A549 (cell line): ENCODE data around the gene ALPI. TPM values are rescaled to one million over a fixed set of nuclear protein-coding genes. Genes with fewer than 3 reads are reported as not detected.

Source experiments
- ATAC-seq, 2 experiments: fragments of 200-7000 bp in 1 of 2; fragments of >200 bp in 1 of 2; cut with Nextera tagmentation in 1 of 2; cut with Tn5 transposase in 1 of 2; 3 replicates each; pipeline versions ENCODE4 v1.8.0 to v1.9.1; 2018 to 2020; ENCODE audit warnings: mild to moderate bottlenecking in 1 of 2, moderate library complexity in 1 of 2
- CTCF ChIA-PET: fragments of 300-600 bp; sonication (Branson Sonifier 250); formaldehyde crosslinking; extraction: SDS; loops from one replicate; lab custom pipeline; 2021; ENCODE audit warnings: antibody characterized with exemption, inconsistent platforms; lab: Yijun Ruan, JAX
- POLR2A ChIA-PET: fragments of 350-600 bp; formaldehyde crosslinking; extraction: SDS; loops from one replicate; lab custom pipeline; 2021; ENCODE audit warnings: antibody characterized with exemption, inconsistent platforms; lab: Yijun Ruan, JAX
- DNase-seq, 2 experiments: peaks; one replicate each; pipeline versions ENCODE4 v3.0.0 to v3.0.0-alpha.2; 2011 to 2016; ENCODE audit warnings: low read depth in 1 of 2, low spot score in 1 of 2
- FAIRE-seq: peaks from 2 replicates; lab custom pipeline; 2011; peaks lifted over from hg19 to GRCh38; lab: Jason Lieb, UNC
- H3K27ac ChIP-seq, 2 experiments: fragments of >200 bp; sonication (Bioruptor Twin); formaldehyde crosslinking; 3 replicates each; pipeline ENCODE4 v1.5.1; 2016 to 2017
- H3K4me1 ChIP-seq: fragments of >200 bp; sonication (Bioruptor Twin); formaldehyde crosslinking; 3 replicates; pipeline ENCODE4 v1.6.1; 2016
- H3K4me2 ChIP-seq: fragments of >200 bp; sonication (Bioruptor Twin); formaldehyde crosslinking; 3 replicates; pipeline ENCODE4 v1.6.1; 2016
- H3K4me3 ChIP-seq: fragments of >200 bp; sonication (Bioruptor Twin); formaldehyde crosslinking; 3 replicates; pipeline ENCODE4 v1.5.1; 2016
- H3K9me3 ChIP-seq: fragments of >200 bp; sonication (Bioruptor Twin); formaldehyde crosslinking; 3 replicates; pipeline ENCODE4 v1.6.1; 2016
- BHLHE40 ChIP-seq: IDR thresholded peaks from 2 replicates; pipeline ENCODE4 v1.6.1; 2012; ENCODE audit warnings: low read depth, low read length, inconsistent platforms
- CBX2 ChIP-seq: fragments of 200-600 bp; sonication (generic); IDR thresholded peaks from 2 replicates; pipeline ENCODE4 v1.6.1; 2016; ENCODE audit warnings: low read depth, mild to moderate bottlenecking, borderline replicate concordance
- CBX8 ChIP-seq: fragments of 200-600 bp; sonication (generic); IDR thresholded peaks from 2 replicates; pipeline ENCODE4 v1.6.1; 2016
- CEBPB ChIP-seq, 2 experiments: fragments of >200 bp in 1 of 2; sonication (Bioruptor Twin) in 1 of 2; formaldehyde crosslinking in 1 of 2; IDR thresholded peaks; 2 replicates each; pipeline ENCODE4 v1.6.1; 2012 to 2016
- CHD4 ChIP-seq: fragments of 200-600 bp; sonication (generic); IDR thresholded peaks from 2 replicates; pipeline ENCODE4 v1.6.1; 2016; ENCODE audit warnings: antibody characterized with exemption, mild to moderate bottlenecking, borderline replicate concordance
- CTCF ChIP-seq: fragments of >200 bp; sonication (Bioruptor Twin); formaldehyde crosslinking; IDR thresholded peaks from 3 replicates; pipeline ENCODE4 v1.5.1; 2016
- ELK1 ChIP-seq: fragments of 150-350 bp; IDR thresholded peaks from 2 replicates; pipeline ENCODE4 v1.6.1; 2014; ENCODE audit warnings: low read depth, mild to moderate bottlenecking, low read length
- EP300 ChIP-seq, 2 experiments: fragments of >200 bp; sonication (Bioruptor Twin); formaldehyde crosslinking; IDR thresholded peaks; 2 replicates in 1 of 2; 3 replicates in 1 of 2; pipeline ENCODE4 v1.6.1; 2016 to 2017
- ESRRA ChIP-seq: fragments of 150-350 bp; IDR thresholded peaks from 2 replicates; pipeline ENCODE4 v1.6.1; 2014; ENCODE audit warnings: mild to moderate bottlenecking, low read length, borderline replicate concordance
- FOSB ChIP-seq: fragments of 250-450 bp; sonication (Bioruptor Pico); IDR thresholded peaks from 2 replicates; pipeline ENCODE4 v1.5.0; 2020; ENCODE audit warnings: mild to moderate bottlenecking, moderate library complexity
- GATA3 ChIP-seq: IDR thresholded peaks from 2 replicates; pipeline ENCODE4 v1.6.1; 2012; ENCODE audit warnings: borderline replicate concordance
- HES2 ChIP-seq: fragments of >200 bp; sonication (Bioruptor Twin); formaldehyde crosslinking; IDR thresholded peaks from 2 replicates; pipeline ENCODE4 v1.6.1; 2016
- HEYL ChIP-seq: fragments of 250-450 bp; sonication (Bioruptor Pico); IDR thresholded peaks from 2 replicates; pipeline ENCODE4 v1.8.0; 2021; ENCODE audit warnings: mild to moderate bottlenecking, moderate library complexity
- HOXA7 ChIP-seq: fragments of 250-450 bp; sonication (Bioruptor Pico); IDR thresholded peaks from 2 replicates; pipeline ENCODE4 v1.5.0; 2020; ENCODE audit warnings: mild to moderate bottlenecking, moderate library complexity
- HOXB13 ChIP-seq: fragments of 250-450 bp; sonication (Bioruptor Pico); IDR thresholded peaks from 2 replicates; pipeline ENCODE4 v1.5.0; 2020; ENCODE audit warnings: low read depth, mild to moderate bottlenecking, moderate library complexity
- HOXB5 ChIP-seq: fragments of 250-450 bp; sonication (Bioruptor Pico); IDR thresholded peaks from 2 replicates; pipeline ENCODE4 v1.5.0; 2020; ENCODE audit warnings: mild to moderate bottlenecking, moderate library complexity
- JUN ChIP-seq, 2 experiments: fragments of >200 bp; sonication (Bioruptor Twin); formaldehyde crosslinking; IDR thresholded peaks; 2 replicates in 1 of 2; 3 replicates in 1 of 2; pipeline ENCODE4 v1.6.1; 2016 to 2017
- MAX ChIP-seq: IDR thresholded peaks from 2 replicates; pipeline ENCODE4 v1.6.1; 2012
- MAZ ChIP-seq: fragments of 150-350 bp; IDR thresholded peaks from 2 replicates; pipeline ENCODE4 v1.6.1; 2014; ENCODE audit warnings: antibody characterized with exemption, low read depth, low read length, borderline replicate concordance
- NFE2L2 ChIP-seq: fragments of 150-350 bp; conservative IDR thresholded peaks from 2 replicates; pipeline ENCODE4 v1.6.1; 2014; ENCODE audit warnings: low read length
- NR3C1 ChIP-seq: fragments of >200 bp; sonication (Bioruptor Twin); formaldehyde crosslinking; IDR thresholded peaks from 3 replicates; pipeline ENCODE4 v1.6.1; 2017
- PBX3 ChIP-seq: IDR thresholded peaks from 2 replicates; pipeline ENCODE4 v1.6.1; 2012
- PHF8 ChIP-seq: fragments of 200-600 bp; sonication (generic); IDR thresholded peaks from 2 replicates; pipeline ENCODE4 v1.6.1; 2016; ENCODE audit warnings: low read depth, mild to moderate bottlenecking, antibody characterized with exemption, moderate library complexity, borderline replicate concordance
- RARB ChIP-seq: fragments of 250-450 bp; sonication (Bioruptor Pico); IDR thresholded peaks from 2 replicates; pipeline ENCODE4 v1.8.0; 2021; ENCODE audit warnings: mild to moderate bottlenecking, moderate library complexity
- RCOR1 ChIP-seq: fragments of 150-350 bp; IDR thresholded peaks from 2 replicates; pipeline ENCODE4 v1.6.1; 2014; ENCODE audit warnings: antibody characterized with exemption, low read length, low read depth
- REST ChIP-seq: fragments of 200-600 bp; sonication (generic); IDR thresholded peaks from 2 replicates; pipeline ENCODE4 v1.6.1; 2016; ENCODE audit warnings: antibody characterized with exemption, mild to moderate bottlenecking, moderate library complexity
- RNF2 ChIP-seq: fragments of 200-600 bp; sonication (generic); IDR thresholded peaks from 2 replicates; pipeline ENCODE4 v1.6.1; 2016; ENCODE audit warnings: low read depth, mild to moderate bottlenecking, antibody characterized with exemption, moderate library complexity, borderline replicate concordance
- SREBF2 ChIP-seq: fragments of 450-650 bp; IDR thresholded peaks from 2 replicates; pipeline ENCODE4 v1.6.1; 2014; ENCODE audit warnings: mild to moderate bottlenecking, moderate library complexity
- USF2 ChIP-seq: fragments of 450-650 bp; IDR thresholded peaks from 2 replicates; pipeline ENCODE4 v1.6.1; 2014; ENCODE audit warnings: antibody characterized with exemption
- ZC3H11A ChIP-seq: fragments of 450-650 bp; IDR thresholded peaks from 2 replicates; pipeline ENCODE4 v1.6.1; 2014; ENCODE audit warnings: antibody characterized with exemption, mild to moderate bottlenecking
- WGBS: methylation state at CpG from one replicate; pipeline ENCODE4 v1.1.6; 2017; ENCODE audit errors: missing lambda C conversion rate; 5-methylcytosine and 5-hydroxymethylcytosine counted together
- polyA plus RNA-seq, 4 experiments: library from polyadenylated mRNA; depleted of rRNA in 3 of 4; stranded (reverse); fragments of >200 nt; fragmentation: RNase III in 1 of 4; extraction: RNeasy Plus Mini Kit Qiagen cat#74134 plus additional on column Dnase treatment in 1 of 4; gene quantifications; 2 replicates in 3 of 4; 3 replicates in 1 of 4; pipeline ENCODE4 v1.2.3, GENCODE V29; 2011 to 2017

The ALPI gene
- polyA plus RNA-seq, 2 of the 4 experiments (the other 2 are of a cell fraction), result 0.05 TPM; not detected in 1

GRCh38 chr2:232494542-232494941 lies 38.6 kb downstream of the ALPI start:
- H3K9me3 ChIP-seq, result no peaks in the 10 kb centered on the region
- H3K27ac ChIP-seq, result no peak overlapping the region
- 90% methylated on average over 4 of the region's 5 CpGs for WGBS
- no peak overlapping the region for H3K4me3 ChIP-seq
- DNase-seq (no peak), FAIRE-seq (no peak), ATAC-seq (no peak)
- ChIA-PET POLR2A (no interaction called here), CTCF (interaction anchor here (1.0 to 1.1 kb wide), 2 partner anchors 30 to 47 kb away, joined by 3 read pairs; no protein-coding TSS in a partner anchor)
- H3K4me2 ChIP-seq, result no peak overlapping the region
- TF ChIP-seq ZC3H11A (no peak), RARB (no peak), BHLHE40 (no peak), USF2 (no peak), HEYL (CRISPR knock-in tag) (no peak), MAZ (no peak), RNF2 (no peak), ESRRA (no peak), SREBF2 (no peak), CHD4 (no peak), GATA3 (no peak), HOXB5 (CRISPR knock-in tag) (no peak), NFE2L2 (no peak), CBX8 (no peak), CTCF (no peak), NR3C1 (no peak), HES2 (no peak), PBX3 (no peak), PHF8 (no peak), EP300 (IDR thresholded peaks at IDR 0.05) (no peak)
- H3K4me1 ChIP-seq, result no peaks in the 10 kb centered on the region

- CTCF ChIA-PET, result interaction anchor here (1.0 to 1.1 kb wide), 2 partner anchors 29 to 48 kb away, joined by 3 read pairs; no protein-coding TSS in a partner anchor
- Histone ChIP-seq H3K9me3 (no peaks in the 10 kb centered on the region), H3K27ac (no peak overlapping the region), H3K4me3 (no peak overlapping the region), H3K4me1 (no peaks in the 10 kb centered on the region), H3K4me2 (no peak overlapping the region)
- 64% methylated on average over 7 of the region's 7 CpGs for WGBS
- DNase-seq, result no peak
- no peak for TF ChIP-seq JUN (IDR thresholded peaks at IDR 0.05)
- no peak for TF ChIP-seq HOXA7 (CRISPR knock-in tag)
- no peak for TF ChIP-seq ELK1
- TF ChIP-seq REST, result no peak
- TF ChIP-seq SREBF2, result no peak
- no peak for TF ChIP-seq RCOR1
- no peak for TF ChIP-seq FOSB (CRISPR knock-in tag)
- no peak for TF ChIP-seq MAX
- no peak for TF ChIP-seq HOXB13
- TF ChIP-seq CEBPB (IDR thresholded peaks at IDR 0.05), result no peak
- TF ChIP-seq CBX2, result no peak
- FAIRE-seq, result no peak
- ATAC-seq, result no peak
- POLR2A ChIA-PET, result no interaction called here
Measured at GRCh38 chr2:232495292-232495691, 39.3 kb downstream of the ALPI start.
